ENCODE measurements around the gene TTC7B. TPM values are rescaled to one million over a fixed set of nuclear protein-coding genes. Genes with fewer than 3 reads are reported as not detected.

The TTC7B gene
- total and polyA plus RNA-seq, 2 of the 8 experiments (the other 6 are each of a cell fraction or from before 2014, with no cell fraction given), result 23.7 to 34.0 TPM

GRCh38 chr14:90647473-90648005, 168.7 kb downstream of the TTC7B start:
- Histone ChIP-seq H3K4ac (replicated peaks; ENCODE audit: insufficient read length, low read depth, low read length) (no peak overlapping the region), H2BK5ac (ENCODE audit: low read depth, low read length) (no peak overlapping the region), H3K23me2 (ENCODE audit: low read depth, low read length) (no peaks in the 10 kb centered on the region; the same call in 1 of the 2 replicates), H3K14ac (ENCODE audit: insufficient read length) (no peak overlapping the region), H3K27me3 (replicated peaks in 1 of 4; ENCODE audit: control insufficient read depth in 3 of 4, extremely low read depth in 1 of 4, insufficient read depth in 3 of 4, low read length in 3 of 4) (no peaks in the 10 kb centered on the region), H2AK5ac (ENCODE audit: low read depth, low read length) (no peak overlapping the region), H3K56ac (replicated peaks; ENCODE audit: insufficient read length, low read depth, low read length) (no peak overlapping the region), H2AFZ (ENCODE audit: low read length) (no peak overlapping the region), H3K9me3 (ENCODE audit: insufficient read depth in 2 of 2, low read depth in 1 of 2, low read length in 1 of 2) (no peaks in the 10 kb centered on the region), H3K23ac (ENCODE audit: insufficient read length) (no peak overlapping the region), H3K79me1 (ENCODE audit: low read depth, low read length) (no peaks in the 10 kb centered on the region), H3K4me2 (ENCODE audit: insufficient read depth in 1 of 2, low read depth in 2 of 2, low read length in 2 of 2) (no peak overlapping the region), H3K9ac (replicated peaks in 1 of 4; ENCODE audit: extremely low read depth in 1 of 4, low read depth in 3 of 4, low read length in 3 of 4) (no peak overlapping the region), H3K36me3 (ENCODE audit: control insufficient read depth in 2 of 4, insufficient read depth in 4 of 4, low read length in 3 of 4) (no peaks in the 10 kb centered on the region), H4K8ac (ENCODE audit: extremely low read depth, insufficient read depth, low read length) (no peak overlapping the region), H3K27ac (ENCODE audit: low read depth, low read length) (no peak overlapping the region), H3K4me1 (replicated peaks in 1 of 4; ENCODE audit: control insufficient read depth in 3 of 4, insufficient read depth in 4 of 4, low read length in 3 of 4) (peaks cover 5 to 21% (median 14%) of the 10 kb centered on the region in 4 experiments; a peak in 6 of 7 replicates), H3K4me3 (ENCODE audit: extremely low read depth in 1 of 4, insufficient read depth in 2 of 4, low read depth in 3 of 4, low read length in 4 of 4) (no peak overlapping the region), H4K91ac (replicated peaks; ENCODE audit: insufficient read length, low read length) (no peak overlapping the region), H4K5ac (ENCODE audit: insufficient read length, low read depth, low read length) (no peak overlapping the region), H4K20me1 (replicated peaks in 1 of 2; ENCODE audit: control insufficient read depth in 1 of 2, insufficient read depth in 2 of 2, low read length in 2 of 2) (no peaks in the 10 kb centered on the region), H2BK20ac (ENCODE audit: low read length) (no peak overlapping the region), H2BK15ac (ENCODE audit: low read length) (no peak overlapping the region), H3K79me2 (ENCODE audit: control insufficient read depth in 1 of 2, insufficient read depth in 2 of 2, low read length in 2 of 2) (no peaks in the 10 kb centered on the region), H2BK12ac (ENCODE audit: low read depth, low read length) (no peak overlapping the region), H2BK120ac (replicated peaks; ENCODE audit: low read depth, low read length) (no peak overlapping the region), H3K18ac (ENCODE audit: extremely low read depth, low read length) (no peak overlapping the region)
- 72% methylated on average over 5 of the region's 5 CpGs; no CpG with 5 or more reads in 1 of the 2 experiments for WGBS, 2 experiments (ENCODE audit: extremely low coverage in 1 of 2, insufficient coverage in 1 of 2, insufficient read length in 1 of 2, insufficient replicate concordance in 2 of 2, low coverage in 1 of 2, low lambda C conversion rate in 2 of 2, missing lambda C conversion rate in 1 of 2)
- CTCF ChIA-PET (ENCODE audit: partially characterized antibody), result interaction anchor here (0.9 to 3.6 kb wide), 6 partner anchors 13 to 87 kb away, joined by 3 to 15 read pairs (median 3); no protein-coding TSS in a partner anchor
- DNase-seq (ENCODE audit: low read depth in 1 of 2, low spot score in 2 of 2) (no peak), FAIRE-seq (no peak)
- TF ChIP-seq PHF8 (conservative IDR thresholded peaks at IDR 0.05; ENCODE audit: low read depth, low read length) (no peak), FOSL1 (IDR thresholded peaks at IDR 0.05; ENCODE audit: insufficient read depth, low read depth, low read length) (no peak), CHD2 (IDR thresholded peaks at IDR 0.05; ENCODE audit: low read length) (no peak), CHD1 (IDR thresholded peaks at IDR 0.05; ENCODE audit: low read depth, low read length) (no peak)
- POLR2A ChIA-PET (ENCODE audit: partially characterized antibody), result interaction anchor here (1.7 kb wide), 1 partner anchor 14 kb away, joined by 6 read pairs; no protein-coding TSS in a partner anchor
